Stimulated activated CD8-positive, alpha-beta memory T cell treated with anti-CD3 and anti-CD28 coated beads, Interleukin-12 subunit alpha, Interleukin-12 subunit beta, amount 100 ng/mL, for 24 hours (primary cell): ENCODE measurements around the gene DIRAS1.

Experiments used
- DNase-seq: peaks from one replicate; pipeline ENCODE4 v3.0.0-alpha.2; 2020; ENCODE audit errors: extremely low read depth

DIRAS1 gene, protein sequence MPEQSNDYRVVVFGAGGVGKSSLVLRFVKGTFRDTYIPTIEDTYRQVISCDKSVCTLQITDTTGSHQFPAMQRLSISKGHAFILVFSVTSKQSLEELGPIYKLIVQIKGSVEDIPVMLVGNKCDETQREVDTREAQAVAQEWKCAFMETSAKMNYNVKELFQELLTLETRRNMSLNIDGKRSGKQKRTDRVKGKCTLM

GRCh38 chr19:2720777-2721569 is at the start of gene DIRAS1:
DIRAS1 (minus strand) TSS chr19:2721372; CDS start chr19:2717806, 3,566 bp downstream.
- no peak for DNase-seq

GRCh38 chr19:2770055-2771013 is 49.2 kb upstream of the DIRAS1 start:
- DNase-seq, result no peak

DNA sequence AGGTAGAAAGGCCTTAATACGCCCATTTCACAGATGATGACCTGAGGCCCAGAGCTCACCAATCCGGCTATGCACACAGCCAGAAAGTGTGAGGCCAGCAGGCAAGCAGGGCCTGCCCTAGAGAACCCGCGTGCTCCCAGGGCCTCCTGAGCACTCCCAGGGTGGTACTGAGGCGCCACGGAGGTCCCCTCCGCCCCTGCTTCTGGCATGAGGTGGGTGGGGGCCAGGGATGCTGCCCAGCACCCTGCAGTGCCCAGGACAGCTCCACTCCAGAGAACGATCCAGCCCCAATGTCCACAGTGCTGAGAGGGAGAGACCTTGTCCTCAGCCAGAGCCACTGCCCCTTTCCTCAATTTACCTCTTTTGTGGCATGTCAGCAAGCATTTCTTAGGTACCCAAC is 48.0 kb upstream of the DIRAS1 start:
- DNase-seq, result no peak

GRCh38 chr19:2768365-2769132 is 47.4 kb upstream of the DIRAS1 start:
- DNase-seq, result no peak

GRCh38 chr19:2767688-2768087 is 46.5 kb upstream of the DIRAS1 start:
- DNase-seq, result no peak

GRCh38 chr19:2766594-2767372 is 45.6 kb upstream of the DIRAS1 start:
- DNase-seq, result no peak

DNA sequence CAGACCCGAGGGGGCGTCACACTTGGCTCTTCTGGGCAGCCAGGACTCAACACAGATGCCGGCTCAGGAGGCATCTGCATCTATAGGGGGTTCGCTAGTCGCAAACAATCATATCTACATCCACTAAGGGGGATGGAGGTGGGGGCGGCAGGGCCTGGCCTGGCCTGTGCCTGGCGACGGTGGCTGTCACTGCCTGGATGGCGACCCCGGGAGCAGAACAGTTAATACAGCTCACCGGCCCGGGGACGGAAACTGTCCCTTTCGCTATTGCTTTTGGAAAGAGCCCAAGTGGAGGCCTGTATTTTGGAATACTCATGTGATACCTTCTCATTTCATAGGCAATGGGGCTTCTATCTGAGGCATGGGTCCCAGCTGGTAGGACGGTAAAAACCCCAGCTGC is 44.2 kb upstream of the DIRAS1 start:
- no peak for DNase-seq

DNA sequence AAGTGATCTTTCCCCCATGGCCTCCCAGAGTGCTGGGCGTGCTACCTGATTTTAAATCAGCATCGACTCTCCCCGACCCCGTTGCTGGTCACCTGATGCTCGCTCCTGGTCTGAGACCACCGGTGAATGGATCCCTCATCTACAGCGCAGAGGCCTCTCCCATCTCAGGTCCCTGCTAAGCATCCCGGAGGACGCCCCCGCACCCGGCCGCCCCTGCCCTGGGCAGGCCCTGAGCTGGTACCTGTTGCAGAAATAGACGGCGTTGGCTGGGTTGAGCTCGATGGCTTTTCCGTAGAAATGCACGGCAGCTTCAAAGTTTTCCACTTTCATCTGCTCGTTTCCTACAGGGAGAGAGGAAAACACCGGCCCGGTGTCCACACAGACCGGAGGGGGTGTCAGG is 43.8 kb upstream of the DIRAS1 start:
- DNase-seq, result no peak

DNA sequence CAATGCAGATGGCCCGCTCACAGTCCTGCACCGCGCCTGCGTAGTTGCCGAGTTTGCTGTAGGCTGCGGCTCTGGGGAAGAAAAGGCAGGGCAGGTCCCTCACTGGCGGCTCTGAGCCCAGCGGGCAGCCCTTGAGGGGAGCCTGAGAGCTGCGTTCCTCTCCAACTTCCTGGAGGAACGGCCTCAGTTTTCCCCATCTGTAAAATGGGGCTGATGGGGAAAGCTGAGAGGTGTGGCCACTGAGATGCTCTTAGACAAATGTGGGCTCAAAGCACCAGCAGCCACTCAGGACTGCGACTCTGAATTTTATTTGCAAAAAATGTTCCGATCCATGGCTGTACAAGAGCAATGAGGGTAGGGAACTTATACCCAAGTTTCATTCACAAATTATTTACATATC is 42.5 kb upstream of the DIRAS1 start:
- DNase-seq, result no peak

GRCh38 chr19:2762783-2763496 is 41.8 kb upstream of the DIRAS1 start:
- no peak for DNase-seq

- DNase-seq, result no peak
Observed at GRCh38 chr19:2761876-2762782, 41.0 kb upstream of the DIRAS1 start.

DNA sequence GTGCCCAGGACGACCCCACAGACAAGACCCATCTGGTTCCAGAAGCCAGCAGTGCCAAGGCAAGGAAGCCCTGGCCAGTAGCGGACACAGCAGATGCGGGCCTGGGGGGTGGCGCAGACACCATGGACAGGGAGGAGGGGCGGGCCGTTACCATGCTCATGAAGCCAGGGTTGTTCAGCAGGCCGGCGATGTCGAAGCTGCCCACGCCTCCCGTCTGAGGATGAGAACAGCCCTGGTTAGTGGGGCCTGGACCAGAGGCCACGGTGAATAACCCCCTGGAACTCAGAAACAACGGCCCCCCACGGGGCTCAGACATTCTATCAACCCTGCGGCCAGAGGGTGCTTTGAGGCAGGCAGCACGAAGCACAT is 40.1 kb upstream of the DIRAS1 start:
- DNase-seq, result no peak

DNA sequence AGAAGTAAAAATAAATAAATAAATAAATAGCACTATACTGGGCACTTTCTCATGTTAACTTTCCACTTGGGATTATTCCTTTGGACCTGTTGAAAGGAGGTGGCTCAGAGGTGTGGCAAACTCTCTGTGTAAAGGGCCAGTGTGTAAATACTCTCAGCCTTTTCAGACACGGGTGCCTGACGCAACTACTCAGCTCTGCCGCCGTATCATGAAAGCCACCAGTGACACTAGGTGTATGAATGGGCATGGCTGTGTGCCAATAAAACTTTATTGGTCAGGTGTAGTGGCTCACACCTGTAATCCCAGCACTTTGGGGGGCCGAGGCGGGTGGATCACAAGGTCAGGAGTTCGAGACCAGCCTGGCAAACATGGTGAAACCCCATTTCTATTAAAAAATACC is 38.8 kb upstream of the DIRAS1 start:
- DNase-seq, result no peak

DNA sequence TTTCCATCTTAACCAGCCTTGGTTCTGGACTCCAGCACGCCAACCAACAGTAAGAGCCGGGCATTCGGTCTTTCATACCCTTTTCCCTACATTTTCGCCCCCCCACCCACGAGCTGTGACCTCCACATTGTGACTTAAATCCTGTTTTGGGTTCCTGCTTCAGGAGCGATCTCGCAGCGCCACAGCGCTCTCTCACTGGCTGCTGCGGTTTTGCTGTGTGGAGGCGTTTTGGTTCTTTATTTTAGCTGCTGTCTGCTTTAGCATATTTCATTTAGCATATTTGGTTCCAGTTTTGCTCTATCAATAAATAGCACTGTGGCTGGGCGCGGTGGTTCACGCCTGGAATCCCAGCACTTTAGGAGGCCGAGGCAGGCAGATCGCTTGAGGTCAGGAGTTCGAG is 38.2 kb upstream of the DIRAS1 start:
- DNase-seq, result no peak

DNA sequence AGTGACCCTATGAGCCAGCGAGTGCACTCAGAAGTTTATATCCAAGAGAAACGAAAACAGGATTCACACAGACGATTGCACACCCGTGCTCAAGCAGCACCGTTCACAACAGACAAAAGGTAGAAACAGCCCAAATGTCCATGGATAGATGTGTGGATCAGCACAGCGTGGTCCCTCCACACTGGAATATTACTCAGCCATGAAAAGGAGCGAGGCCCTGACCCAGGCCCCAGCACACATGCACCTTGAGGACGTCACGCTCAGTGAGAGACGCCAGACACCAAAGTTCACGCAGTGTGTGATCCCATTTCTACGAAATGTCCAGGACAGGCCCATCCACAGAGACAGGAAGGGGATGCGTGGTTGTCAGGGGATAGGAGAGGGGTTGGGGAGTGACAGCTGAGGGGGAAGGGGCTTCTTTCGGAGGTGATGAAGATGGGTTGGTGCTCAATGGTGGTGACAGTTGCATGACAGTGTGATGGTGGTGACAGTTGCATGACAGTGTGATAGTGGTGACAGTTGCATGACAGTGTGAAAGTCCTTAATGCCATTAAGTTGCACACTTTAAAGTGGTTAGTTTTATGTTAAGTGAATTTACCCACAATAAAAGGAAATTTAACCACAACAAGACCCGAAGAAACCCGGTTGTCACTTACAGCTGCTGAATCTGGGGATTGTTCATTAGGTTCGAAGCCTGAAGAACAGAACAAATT is 37.6 kb upstream of the DIRAS1 start:
- DNase-seq, result no peak

GRCh38 chr19:2756921-2757881 is 36.0 kb upstream of the DIRAS1 start:
- DNase-seq, result no peak

- DNase-seq, result no peak
Observed at GRCh38 chr19:2756477-2756876, 35.3 kb upstream of the DIRAS1 start.
